Liver (tissue), 9 donors: Measurements from ENCODE around the gene MYMK. TPM values are rescaled to one million over a fixed set of nuclear protein-coding genes. Genes with fewer than 3 reads are reported as not detected.

Source experiments
- DNase-seq: peaks from one replicate; pipeline ENCODE4 v3.0.0-alpha.2; 2017; ENCODE audit warnings: low spot score
- H3K27ac ChIP-seq, 2 donors: one replicate each; pipeline ENCODE4 v1.7.0; 2013; ENCODE audit warnings: inconsistent platforms in 2 of 2, low read length in 2 of 2, control low read depth in 1 of 2, low read depth in 1 of 2, mild to moderate bottlenecking in 1 of 2
- H3K27me3 ChIP-seq, 4 donors: one replicate each; pipeline versions ENCODE4 v1.6.1 to v1.7.0; 2013; ENCODE audit warnings: low read length in 3 of 4, inconsistent platforms in 1 of 4, mild to moderate bottlenecking in 1 of 4, moderate library complexity in 1 of 4; ENCODE audit not compliant: control insufficient read depth in 4 of 4, insufficient read depth in 4 of 4
- H3K36me3 ChIP-seq, 4 donors: one replicate each; pipeline versions ENCODE4 v1.6.1 to v1.7.0; 2013; ENCODE audit warnings: low read length in 3 of 4, mild to moderate bottlenecking in 3 of 4, low read depth in 1 of 4, moderate library complexity in 1 of 4; ENCODE audit not compliant: control insufficient read depth in 4 of 4, insufficient read depth in 3 of 4
- H3K4me1 ChIP-seq, 4 donors: one replicate each; pipeline versions ENCODE4 v1.6.1 to v1.7.0; 2013; ENCODE audit warnings: low read length in 3 of 4, mild to moderate bottlenecking in 3 of 4, moderate library complexity in 1 of 4; ENCODE audit not compliant: control insufficient read depth in 4 of 4, insufficient read depth in 4 of 4
- H3K4me3 ChIP-seq, 3 donors: one replicate each; pipeline versions ENCODE4 v1.6.1 to v1.7.0; 2013; ENCODE audit warnings: low read length in 3 of 3, control low read depth in 1 of 3, low read depth in 1 of 3, mild to moderate bottlenecking in 1 of 3
- H3K9ac ChIP-seq, 2 donors: one replicate each; pipeline ENCODE4 v1.7.0; 2013; ENCODE audit warnings: low read length in 2 of 2, mild to moderate bottlenecking in 2 of 2, moderate library complexity in 2 of 2, control low read depth in 1 of 2, low read depth in 1 of 2
- H3K9me3 ChIP-seq, 4 donors: one replicate each; pipeline versions ENCODE4 v1.6.1 to v1.7.0; 2013; ENCODE audit warnings: low read length in 3 of 4; ENCODE audit not compliant: control insufficient read depth in 4 of 4
- CTCF ChIP-seq: fragments of 150-350 bp; IDR thresholded peaks from 2 replicates; pipeline ENCODE4 v1.5.1; 2017; ENCODE audit warnings: improper control_type of control experiment, low read depth, low read length; ENCODE audit not compliant: missing input control
- EGR1 ChIP-seq, 2 donors: IDR thresholded peaks; 2 replicates each; pipeline ENCODE4 v1.6.1; 2016 to 2018; ENCODE audit warnings: antibody characterized with exemption in 2 of 2, low read depth in 2 of 2
- FOXA1 ChIP-seq: IDR thresholded peaks from 2 replicates; pipeline ENCODE4 v1.6.1; 2016; ENCODE audit warnings: antibody characterized with exemption
- GABPA ChIP-seq, 2 donors: IDR thresholded peaks in 1 of 2; conservative IDR thresholded peaks in 1 of 2; 2 replicates each; pipeline ENCODE4 v1.6.1; 2016; ENCODE audit warnings: antibody characterized with exemption in 2 of 2, mild to moderate bottlenecking in 1 of 2, moderate library complexity in 1 of 2
- HNF4A ChIP-seq, 2 donors: conservative IDR thresholded peaks; 2 replicates each; pipeline ENCODE4 v1.6.1; 2016; ENCODE audit warnings: antibody characterized with exemption in 2 of 2, mild to moderate bottlenecking in 2 of 2
- HNF4G ChIP-seq: IDR thresholded peaks from 2 replicates; pipeline ENCODE4 v1.6.1; 2016; ENCODE audit warnings: antibody characterized with exemption
- RAD21 ChIP-seq, 2 donors: IDR thresholded peaks; 2 replicates each; pipeline ENCODE4 v1.6.1; 2016; ENCODE audit warnings: antibody characterized with exemption in 2 of 2, mild to moderate bottlenecking in 2 of 2
- REST ChIP-seq: IDR thresholded peaks from 2 replicates; pipeline ENCODE4 v1.6.1; 2016; ENCODE audit warnings: antibody characterized with exemption, mild to moderate bottlenecking
- SP1 ChIP-seq: IDR thresholded peaks from 2 replicates; pipeline ENCODE4 v1.6.1; 2018; ENCODE audit warnings: antibody characterized with exemption, mild to moderate bottlenecking
- TAF1 ChIP-seq: conservative IDR thresholded peaks from 2 replicates; pipeline ENCODE4 v1.6.1; 2016; ENCODE audit warnings: antibody characterized with exemption, mild to moderate bottlenecking
- YY1 ChIP-seq: IDR thresholded peaks from 2 replicates; pipeline ENCODE4 v1.6.1; 2016; ENCODE audit warnings: antibody characterized with exemption, mild to moderate bottlenecking
- ZBTB33 ChIP-seq: IDR thresholded peaks from 2 replicates; pipeline ENCODE4 v1.6.1; 2016; ENCODE audit warnings: antibody characterized with exemption
- WGBS: extraction: QIAGEN DNeasy Blood & Tissue Kit; methylation state at CpG from one replicate; pipeline ENCODE4 v1.1.7; 2013; 5-methylcytosine and 5-hydroxymethylcytosine counted together
- polyA plus RNA-seq, 2 donors: library from polyadenylated mRNA; stranded (reverse) in 1 of 2; unstranded in 1 of 2; fragments of 200-250 nt in 1 of 2; fragments of >200 nt in 1 of 2; fragmentation: Nextera tagmentation in 1 of 2; extraction: Ambion mirVana in 1 of 2; gene quantifications; one replicate each; pipeline versions ENCODE4 v1.2.1 to v1.2.3, GENCODE V29; 2013 to 2015
- total RNA-seq, 2 donors: library from RNA; depleted of rRNA; stranded (reverse); fragments of >200 nt; gene quantifications; one replicate each; pipeline ENCODE4 v1.2.3, GENCODE V29; 2014
- donor health status: healthy.
- donor health status: healthy.
- donor health status: healthy.
- donor health status: healthy.
- donor health status: healthy.

Gene MYMK
- total and polyA plus RNA-seq, 4 donors: not detected

- TF ChIP-seq TAF1: no peak
- no peak for TF ChIP-seq HNF4G
- TF ChIP-seq HNF4A (conservative IDR thresholded peaks at IDR 0.05): no peak
- TF ChIP-seq ZBTB33: no peak
- no peak for TF ChIP-seq GABPA (IDR thresholded peaks at IDR 0.05 in 1 of 2, conservative IDR thresholded peaks at IDR 0.05 in 1 of 2)
- TF ChIP-seq YY1: no peak
- no peak for TF ChIP-seq RAD21 (IDR thresholded peaks at IDR 0.05)
- no peak for TF ChIP-seq EGR1 (IDR thresholded peaks at IDR 0.05; ENCODE audit: low read depth in 2 of 2)
- TF ChIP-seq SP1: no peak
These were observed 11.3 kb downstream of the MYMK start for GRCh38 chr9:133513214-133514100.

GRCh38 chr9:133512253-133513213, 12.2 kb downstream of the MYMK start:
- no peak overlapping the region for H3K27ac ChIP-seq
- 95% methylated on average over 19 of the region's 19 CpGs for WGBS
- TF ChIP-seq YY1: no peak
- TF ChIP-seq REST: no peak
- no peak for TF ChIP-seq HNF4G
- TF ChIP-seq RAD21 (IDR thresholded peaks at IDR 0.05): no peak
- no peak for TF ChIP-seq SP1
- no peak for TF ChIP-seq TAF1
- no peak for TF ChIP-seq FOXA1
- TF ChIP-seq CTCF: no peak

More at GRCh38 chr9:133513214-133514100, 11.3 kb downstream of the MYMK start:
- Histone ChIP-seq H3K9ac (no peak overlapping the region), H3K36me3 (no peaks in the 10 kb centered on the region), H3K4me1 (peaks cover 6 to 15% (median 9%) of the 10 kb centered on the region in 4 donors), H3K27ac (no peak overlapping the region), H3K4me3 (no peak overlapping the region), H3K9me3 (no peaks in the 10 kb centered on the region), H3K27me3 (no peaks in the 10 kb centered on the region)
- no peak for DNase-seq
- 83% methylated on average over 28 of the region's 28 CpGs for WGBS

More at GRCh38 chr9:133512253-133513213, 12.2 kb downstream of the MYMK start:
- no peak for DNase-seq
- Histone ChIP-seq H3K36me3 (no peaks in the 10 kb centered on the region), H3K9ac (no peak overlapping the region), H3K9me3 (no peaks in the 10 kb centered on the region), H3K4me1 (peaks cover 7 to 19% (median 13%) of the 10 kb centered on the region in 4 donors), H3K27me3 (no peaks in the 10 kb centered on the region), H3K4me3 (no peak overlapping the region)
